H9 (cell line): ENCODE results near the gene R3HCC1L. TPM values are rescaled to one million over a fixed set of nuclear protein-coding genes. Genes with fewer than 3 reads are reported as not detected.
"Not testable (repeated sequence)": the region's sequence is repeated elsewhere in the genome, so short reads cannot be mapped to it uniquely, and the experiment has no call there.

ENCODE experiments used
- DNase-seq: peaks from one replicate; pipeline ENCODE4 v3.0.0-alpha.2; 2017
- H2AFZ ChIP-seq: one replicate; pipeline ENCODE4 v1.6.1; 2013; ENCODE audit warnings: mild to moderate bottlenecking, low read length, control low read depth, moderate library complexity
- H2AK5ac ChIP-seq: 2 replicates; pipeline ENCODE4 v1.6.1; 2013; ENCODE audit warnings: low read length, control low read depth, mixed read lengths; ENCODE audit not compliant: insufficient read length
- H2BK120ac ChIP-seq: one replicate; pipeline ENCODE4 v1.6.1; 2013; ENCODE audit warnings: low read depth, mild to moderate bottlenecking, low read length, control low read depth, inconsistent platforms; ENCODE audit not compliant: poor library complexity, severe bottlenecking
- H2BK12ac ChIP-seq: 2 replicates; pipeline ENCODE4 v1.6.1; 2013; ENCODE audit warnings: low read length, control low read depth, mixed read lengths, low read depth; ENCODE audit not compliant: insufficient read length
- H2BK15ac ChIP-seq: 2 replicates; pipeline ENCODE4 v1.6.1; 2013; ENCODE audit warnings: low read depth, low read length, control low read depth
- H2BK20ac ChIP-seq: one replicate; pipeline ENCODE4 v1.6.1; 2013; ENCODE audit warnings: low read depth, mild to moderate bottlenecking, low read length, control low read depth, inconsistent platforms; ENCODE audit not compliant: poor library complexity, severe bottlenecking
- H2BK5ac ChIP-seq: 2 replicates; pipeline ENCODE4 v1.6.1; 2013; ENCODE audit warnings: low read length, control low read depth, mixed read lengths; ENCODE audit not compliant: insufficient read length
- H3K14ac ChIP-seq: 2 replicates; pipeline ENCODE4 v1.6.1; 2013; ENCODE audit warnings: low read length, control low read depth; ENCODE audit not compliant: insufficient read depth
- H3K18ac ChIP-seq: 2 replicates; pipeline ENCODE4 v1.6.1; 2013; ENCODE audit warnings: low read depth, mild to moderate bottlenecking, mixed read lengths, low read length, control low read depth; ENCODE audit not compliant: insufficient read length
- H3K23ac ChIP-seq: 2 replicates; pipeline ENCODE4 v1.6.1; 2013; ENCODE audit warnings: low read length, control low read depth, mixed read lengths, low read depth; ENCODE audit not compliant: insufficient read length
- H3K23me2 ChIP-seq: 2 replicates; pipeline ENCODE4 v1.6.1; 2013; ENCODE audit warnings: low read depth, mild to moderate bottlenecking, mixed read lengths, low read length, control low read depth; ENCODE audit not compliant: insufficient read length, poor library complexity, severe bottlenecking
- H3K27ac ChIP-seq: 2 replicates; pipeline ENCODE4 v1.5.1; 2013; ENCODE audit warnings: low read length, control low read depth, mixed read lengths, low read depth; ENCODE audit not compliant: insufficient read length
- H3K27me3 ChIP-seq: 2 replicates; pipeline ENCODE4 v1.6.1; 2013; ENCODE audit warnings: low read length, control low read depth, inconsistent platforms; ENCODE audit not compliant: insufficient read depth
- H3K4ac ChIP-seq: 2 replicates; pipeline ENCODE4 v1.6.1; 2013; ENCODE audit warnings: low read depth, mild to moderate bottlenecking, control low read depth, inconsistent platforms, low read length, moderate library complexity
- H3K4me1 ChIP-seq: 2 replicates; pipeline ENCODE4 v1.6.1; 2013; ENCODE audit warnings: low read length, control low read depth, inconsistent platforms; ENCODE audit not compliant: insufficient read depth
- H3K4me2 ChIP-seq: 2 replicates; pipeline ENCODE4 v1.6.1; 2013; ENCODE audit warnings: low read length, control low read depth, mixed read lengths; ENCODE audit not compliant: insufficient read length, insufficient read depth
- H3K56ac ChIP-seq: 2 replicates; pipeline ENCODE4 v1.6.1; 2013; ENCODE audit warnings: low read depth, mild to moderate bottlenecking, mixed read lengths, low read length, control low read depth; ENCODE audit not compliant: insufficient read length
- H3K79me1 ChIP-seq: 2 replicates; pipeline ENCODE4 v1.6.1; 2013; ENCODE audit warnings: low read depth, mild to moderate bottlenecking, moderate library complexity, low read length, control low read depth, inconsistent platforms; ENCODE audit not compliant: insufficient read depth, poor library complexity, severe bottlenecking
- H3K79me2 ChIP-seq: 2 replicates; pipeline ENCODE4 v1.6.1; 2013; ENCODE audit warnings: low read length, control low read depth, inconsistent platforms; ENCODE audit not compliant: insufficient read depth
- H3K9ac ChIP-seq: 2 replicates; pipeline ENCODE4 v1.6.1; 2013; ENCODE audit warnings: low read length, control low read depth, mixed read lengths; ENCODE audit not compliant: insufficient read length; ENCODE audit errors: extremely low read depth
- H3K9me3 ChIP-seq: one replicate; pipeline ENCODE4 v1.6.1; 2013; ENCODE audit warnings: low read depth, low read length, inconsistent platforms; ENCODE audit not compliant: control insufficient read depth
- H3T11ph ChIP-seq: one replicate; pipeline ENCODE4 v1.6.1; 2013; ENCODE audit warnings: mild to moderate bottlenecking, low read length, control low read depth, inconsistent platforms
- H4K20me1 ChIP-seq: one replicate; pipeline ENCODE4 v1.6.1; 2013; ENCODE audit not compliant: control insufficient read depth, insufficient read length, insufficient read depth
- H4K5ac ChIP-seq: 2 replicates; pipeline ENCODE4 v1.6.1; 2013; ENCODE audit warnings: low read depth, mild to moderate bottlenecking, mixed read lengths, low read length, control low read depth; ENCODE audit not compliant: insufficient read length
- H4K8ac ChIP-seq: replicated peaks from 2 replicates; pipeline ENCODE4 v1.6.1; 2013; ENCODE audit warnings: low read length, control low read depth, mixed read lengths, low read depth; ENCODE audit not compliant: insufficient read length
- H4K91ac ChIP-seq: 2 replicates; pipeline ENCODE4 v1.6.1; 2013; ENCODE audit warnings: low read depth, mild to moderate bottlenecking, moderate library complexity, mixed read lengths, low read length, control low read depth; ENCODE audit not compliant: insufficient read length
- H3K27ac Mint-ChIP-seq, 3 experiments: 2 replicates in 2 of 3; 3 replicates in 1 of 3; pipeline ENCODE4 v1.8.0; 2020 to 2021; ENCODE audit warnings: mixed read lengths in 3 of 3, mild to moderate bottlenecking in 1 of 3, moderate library complexity in 1 of 3
- H3K27me3 Mint-ChIP-seq: 2 replicates; pipeline ENCODE4 v1.8.0; 2021; ENCODE audit warnings: low read depth, mild to moderate bottlenecking, moderate library complexity, mixed read lengths
- H3K36me3 Mint-ChIP-seq, 3 experiments: 2 replicates in 2 of 3; 3 replicates in 1 of 3; pipeline ENCODE4 v1.8.0; 2020 to 2021; ENCODE audit warnings: low read depth in 3 of 3, mixed read lengths in 3 of 3; ENCODE audit not compliant: insufficient read depth in 1 of 3
- H3K4me1 Mint-ChIP-seq, 2 experiments: 2 replicates each; pipeline ENCODE4 v1.8.0; 2020; ENCODE audit warnings: mixed read lengths in 2 of 2
- H3K4me3 Mint-ChIP-seq, 2 experiments: 2 replicates in 1 of 2; 3 replicates in 1 of 2; pipeline ENCODE4 v1.8.0; 2020 to 2021; ENCODE audit warnings: mild to moderate bottlenecking in 2 of 2, mixed read lengths in 2 of 2, moderate library complexity in 1 of 2
- H3K9me3 Mint-ChIP-seq, 2 experiments: 2 replicates in 1 of 2; 3 replicates in 1 of 2; pipeline ENCODE4 v1.8.0; 2020; ENCODE audit warnings: mild to moderate bottlenecking in 2 of 2, mixed read lengths in 2 of 2, moderate library complexity in 1 of 2
- WGBS: extraction: QIAGEN DNeasy Blood & Tissue Kit; methylation state at CpG from one replicate; pipeline ENCODE4 v1.1.7; 2013; ENCODE audit warnings: missing lambda C conversion rate, low lambda C conversion rate, mixed read lengths; ENCODE audit not compliant: insufficient read length; ENCODE audit errors: extremely low coverage; 5-methylcytosine and 5-hydroxymethylcytosine counted together
- total RNA-seq: library from RNA; stranded (reverse); gene quantifications from 2 replicates; pipeline ENCODE4 v1.2.1, GENCODE V29; 2021
- TF ChIP-seq, protein P1 (sequence below): fragments of 200-600 bp; sonication (generic); conservative IDR thresholded peaks from 3 replicates; pipeline ENCODE4 v1.8.0; 2021; ENCODE audit warnings: antibody characterized with exemption, mild to moderate bottlenecking

R3HCC1L gene
- total RNA-seq, 1 experiment from 2014 or later: 18.5 TPM

DNA sequence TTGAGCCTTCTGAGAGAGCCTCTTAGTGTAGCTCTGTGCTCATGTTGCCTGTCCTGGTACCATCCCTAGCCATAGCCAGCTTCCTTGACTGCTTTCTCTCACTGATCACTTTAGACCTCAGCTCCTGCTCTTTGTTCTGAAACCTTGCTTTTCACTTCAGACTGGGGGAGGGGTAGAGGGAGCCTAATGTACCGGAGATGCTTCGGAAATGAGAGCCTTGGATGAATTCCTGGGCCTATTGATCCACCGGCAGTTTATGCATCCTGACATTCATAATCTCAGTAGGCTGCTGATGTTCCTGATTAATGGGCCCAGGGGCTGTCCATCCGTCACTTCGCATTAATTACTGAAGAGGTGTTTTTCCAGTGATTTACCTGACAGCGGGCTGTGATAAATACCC is 38.8 kb downstream of the R3HCC1L start:
- H3K14ac ChIP-seq: no peak overlapping the region
- no peaks in the 10 kb centered on the region for H3K79me2 ChIP-seq
- H4K8ac ChIP-seq: no peak overlapping the region
- no peaks in the 10 kb centered on the region for H4K20me1 ChIP-seq
- Mint-ChIP-seq H3K4me1 (peaks cover 26 to 27% of the 10 kb centered on the region in 2 experiments), H3K4me3 (peak overlapping the region in 1 of 2 experiments; percentile 12; a peak in 1 of 5 replicates), H3K27me3 (no peaks in the 10 kb centered on the region), H3K9me3 (peaks cover 3 to 11% of the 10 kb centered on the region in 2 experiments; a peak in 3 of 5 replicates), H3K27ac (peak overlapping the region in 2 of 3 experiments; percentile 4 to 97; a peak in 3 of 7 replicates), H3K36me3 (peaks cover 14 to 19% (median 19%) of the 10 kb centered on the region in 3 experiments; a peak in 6 of 7 replicates)
- no peak overlapping the region for H3T11ph ChIP-seq
- no CpG with 5 or more reads among the region's 6 CpGs for WGBS
- no peak overlapping the region for H3K56ac ChIP-seq
- TF ChIP-seq, protein P1, sequence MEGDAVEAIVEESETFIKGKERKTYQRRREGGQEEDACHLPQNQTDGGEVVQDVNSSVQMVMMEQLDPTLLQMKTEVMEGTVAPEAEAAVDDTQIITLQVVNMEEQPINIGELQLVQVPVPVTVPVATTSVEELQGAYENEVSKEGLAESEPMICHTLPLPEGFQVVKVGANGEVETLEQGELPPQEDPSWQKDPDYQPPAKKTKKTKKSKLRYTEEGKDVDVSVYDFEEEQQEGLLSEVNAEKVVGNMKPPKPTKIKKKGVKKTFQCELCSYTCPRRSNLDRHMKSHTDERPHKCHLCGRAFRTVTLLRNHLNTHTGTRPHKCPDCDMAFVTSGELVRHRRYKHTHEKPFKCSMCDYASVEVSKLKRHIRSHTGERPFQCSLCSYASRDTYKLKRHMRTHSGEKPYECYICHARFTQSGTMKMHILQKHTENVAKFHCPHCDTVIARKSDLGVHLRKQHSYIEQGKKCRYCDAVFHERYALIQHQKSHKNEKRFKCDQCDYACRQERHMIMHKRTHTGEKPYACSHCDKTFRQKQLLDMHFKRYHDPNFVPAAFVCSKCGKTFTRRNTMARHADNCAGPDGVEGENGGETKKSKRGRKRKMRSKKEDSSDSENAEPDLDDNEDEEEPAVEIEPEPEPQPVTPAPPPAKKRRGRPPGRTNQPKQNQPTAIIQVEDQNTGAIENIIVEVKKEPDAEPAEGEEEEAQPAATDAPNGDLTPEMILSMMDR: no peak
- no peaks in the 10 kb centered on the region for H3K9me3 ChIP-seq
- H2BK120ac ChIP-seq: no peak overlapping the region
- H3K27ac ChIP-seq: no peak overlapping the region
- no peak overlapping the region for H2AK5ac ChIP-seq
- H3K79me1 ChIP-seq: peaks cover 3% of the 10 kb centered on the region
- H3K23ac ChIP-seq: no peak overlapping the region
- H2AFZ ChIP-seq: no peak overlapping the region
- no peak overlapping the region for H2BK5ac ChIP-seq
- no peak overlapping the region for H3K4ac ChIP-seq
- no peak overlapping the region for H2BK12ac ChIP-seq
- H3K4me1 ChIP-seq: peaks cover 7% of the 10 kb centered on the region; the same call in 1 of the 2 replicates
- H2BK20ac ChIP-seq: no peak overlapping the region
- no peaks in the 10 kb centered on the region for H3K27me3 ChIP-seq
- DNase-seq: no peak
- H4K5ac ChIP-seq: no peak overlapping the region
- peak overlapping the region; percentile 10 for H3K4me2 ChIP-seq
- no peak overlapping the region for H2BK15ac ChIP-seq
- H4K91ac ChIP-seq: no peak overlapping the region
- no peak overlapping the region for H3K18ac ChIP-seq
- H3K23me2 ChIP-seq: no peaks in the 10 kb centered on the region
- no peak overlapping the region for H3K9ac ChIP-seq

DNA sequence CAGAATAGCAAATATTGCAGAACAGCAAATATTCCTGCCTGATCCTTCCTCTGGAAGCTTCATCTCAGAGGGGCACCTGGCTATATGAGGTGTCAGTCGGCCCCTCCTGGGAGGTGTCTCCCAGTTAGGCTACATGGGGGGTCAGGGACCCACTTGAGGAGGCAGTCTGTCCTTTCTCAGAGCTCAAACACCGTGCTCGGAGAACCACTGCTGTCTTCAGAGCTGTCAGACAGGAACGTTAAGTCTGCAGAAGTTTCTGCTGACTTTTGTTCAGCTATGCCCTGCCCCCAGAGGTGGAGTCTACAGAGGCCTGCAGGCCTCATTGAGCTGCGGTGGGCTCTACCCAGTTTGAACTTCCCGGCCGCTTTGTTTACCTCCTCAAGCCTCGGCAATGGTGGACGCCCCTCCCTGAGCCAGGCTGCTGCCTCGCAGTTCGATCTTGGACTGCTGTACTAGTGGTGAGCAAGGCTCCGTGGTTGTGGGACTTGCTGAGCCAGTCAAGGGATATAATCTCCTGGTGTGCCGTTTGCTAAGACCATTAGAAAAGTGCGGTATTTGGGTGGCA is 48.0 kb downstream of the R3HCC1L start:
- not testable (repeated sequence) for H3K4me3 Mint-ChIP-seq, H2AFZ ChIP-seq, H2BK20ac ChIP-seq, H2BK5ac ChIP-seq, DNase-seq, H2AK5ac ChIP-seq, H3K9me3 ChIP-seq, H4K5ac ChIP-seq, H4K91ac ChIP-seq, H3K18ac ChIP-seq, H2BK15ac ChIP-seq, H3K56ac ChIP-seq, H3T11ph ChIP-seq, H2BK12ac ChIP-seq, H3K79me2 ChIP-seq, H3K9ac ChIP-seq, H3K4me1 Mint-ChIP-seq, H4K8ac ChIP-seq, H3K79me1 ChIP-seq, H3K4me1 ChIP-seq, H3K27ac ChIP-seq, H3K27me3 Mint-ChIP-seq, H3K23ac ChIP-seq, H3K14ac ChIP-seq, H3K4me2 ChIP-seq, H3K23me2 ChIP-seq, H2BK120ac ChIP-seq, H3K27ac Mint-ChIP-seq, H3K4ac ChIP-seq, H3K27me3 ChIP-seq, H4K20me1 ChIP-seq
- peaks cover 43 to 56% (median 48%) of the 10 kb centered on the region in 3 experiments for H3K36me3 Mint-ChIP-seq
- no CpG with 5 or more reads among the region's 14 CpGs for WGBS
- peaks cover 29 to 34% of the 10 kb centered on the region in 2 experiments for H3K9me3 Mint-ChIP-seq
